Caco-2 (cell line): Measurements from ENCODE around the gene PDE10A. TPM values are rescaled to one million over a fixed set of nuclear protein-coding genes. Genes with fewer than 3 reads are reported as not detected.

ENCODE experiments used
- BruUV-seq: library from RNA; stranded (reverse); fragments of 400-500 nt; replicated peaks from 2 replicates; lab custom pipeline; 2021; lab: Mats Ljungman, UMichigan
- CTCF ChIA-PET: fragments of 300-600 bp; sonication (Branson Sonifier 250); formaldehyde crosslinking; loops from one replicate; lab custom pipeline; 2022; ENCODE audit warnings: antibody characterized with exemption; lab: Charles Lee
- POLR2A ChIA-PET: fragments of 300-600 bp; sonication (Branson Sonifier 250); formaldehyde crosslinking; loops from one replicate; lab custom pipeline; 2022; ENCODE audit warnings: antibody characterized with exemption; lab: Charles Lee
- DNase-seq, 2 experiments: peaks; one replicate each; pipeline versions ENCODE4 v3.0.0 to v3.0.0-alpha.2; 2020 to 2022
- H3K27me3 ChIP-seq: replicated peaks from 2 replicates; pipeline ENCODE4 v1.6.0; 2011; ENCODE audit warnings: low read length; ENCODE audit not compliant: control insufficient read depth, insufficient read depth
- H3K36me3 ChIP-seq: 2 replicates; pipeline ENCODE4 v1.5.1; 2011; ENCODE audit warnings: low read length; ENCODE audit not compliant: control insufficient read depth, insufficient read depth
- H3K4me1 ChIP-seq: fragments of 250-450 bp; sonication (Bioruptor Pico); 2 replicates; pipeline ENCODE4 v1.5.1; 2020; ENCODE audit warnings: mild to moderate bottlenecking
- H3K4me3 ChIP-seq: 2 replicates; pipeline ENCODE4 v1.5.1; 2011; ENCODE audit warnings: low read depth, mild to moderate bottlenecking, control low read depth, low read length
- H3K9me3 ChIP-seq: fragments of 250-450 bp; sonication (Bioruptor Pico); 2 replicates; pipeline ENCODE4 v1.5.1; 2020; ENCODE audit warnings: mild to moderate bottlenecking, moderate library complexity
- H3K27ac Mint-ChIP-seq: one replicate; pipeline ENCODE4 v1.8.0; 2022; ENCODE audit warnings: mixed read lengths; ENCODE audit not compliant: unreplicated experiment
- H3K27me3 Mint-ChIP-seq: one replicate; pipeline ENCODE4 v1.8.0; 2022; ENCODE audit warnings: mixed read lengths; ENCODE audit not compliant: insufficient read depth, unreplicated experiment
- H3K36me3 Mint-ChIP-seq: one replicate; pipeline ENCODE4 v1.8.0; 2022; ENCODE audit warnings: mild to moderate bottlenecking, mixed read lengths; ENCODE audit not compliant: insufficient read depth, unreplicated experiment
- H3K4me1 Mint-ChIP-seq: one replicate; pipeline ENCODE4 v1.8.0; 2022; ENCODE audit warnings: low read depth, mixed read lengths; ENCODE audit not compliant: unreplicated experiment
- H3K4me3 Mint-ChIP-seq: one replicate; pipeline ENCODE4 v1.8.0; 2022; ENCODE audit warnings: mild to moderate bottlenecking, moderate library complexity, mixed read lengths; ENCODE audit not compliant: unreplicated experiment
- H3K9me3 Mint-ChIP-seq: one replicate; pipeline ENCODE4 v1.8.0; 2022; ENCODE audit warnings: mixed read lengths; ENCODE audit not compliant: unreplicated experiment
- CTCF ChIP-seq, 2 experiments: fragments of 200-600 bp in 1 of 2; IDR thresholded peaks; 1 replicate in 1 of 2; 2 replicates in 1 of 2; pipeline versions ENCODE4 v1.5.1 to v1.8.0; 2011 to 2022; ENCODE audit warnings: antibody characterized with exemption in 1 of 2, control low read depth in 1 of 2, inconsistent platforms in 1 of 2, low read depth in 1 of 2, low read length in 1 of 2, mild to moderate bottlenecking in 1 of 2, moderate library complexity in 1 of 2; ENCODE audit not compliant: insufficient read depth in 1 of 2, severe bottlenecking in 1 of 2, unreplicated experiment in 1 of 2
- intact Hi-C: fragments of 100-400 bp; cut with micrococcal nuclease; formaldehyde crosslinking; loops from one replicate; pipeline ENCODE4 v1.10.0; 2022; ENCODE audit not compliant: unreplicated experiment
- total RNA-seq: library from RNA; stranded (reverse); gene quantifications from 2 replicates; pipeline ENCODE4 v1.2.3, GENCODE V29; 2022

PDE10A gene
- total RNA-seq, 1 experiment from 2014 or later = 3.4 TPM

GRCh38 chr6:165340532-165340931 lies 322.5 kb downstream of the PDE10A start:
- H3K4me3 Mint-ChIP-seq = no peak overlapping the region
- no peak overlapping the region for H3K4me3 ChIP-seq
- TF ChIP-seq CTCF (IDR thresholded peaks at IDR 0.05; ENCODE audit: insufficient read depth in 1 of 2, low read depth in 1 of 2, low read length in 1 of 2, severe bottlenecking in 1 of 2, unreplicated experiment in 1 of 2) = no peak
- POLR2A ChIA-PET = no interaction called here
- no peaks in the 10 kb centered on the region for H3K36me3 Mint-ChIP-seq
- no peaks in the 10 kb centered on the region for H3K4me1 ChIP-seq
- no peak for DNase-seq
- no TSS peak for BruUV-seq
- H3K27me3 ChIP-seq = no peaks in the 10 kb centered on the region
- H3K9me3 Mint-ChIP-seq = no peaks in the 10 kb centered on the region
- H3K27me3 Mint-ChIP-seq = no peaks in the 10 kb centered on the region
- CTCF ChIA-PET = no interaction called here
- H3K36me3 ChIP-seq = no peaks in the 10 kb centered on the region
- no peaks in the 10 kb centered on the region for H3K9me3 ChIP-seq
- intact Hi-C loops = no loop called here
- no peak overlapping the region for H3K27ac Mint-ChIP-seq
- no peaks in the 10 kb centered on the region for H3K4me1 Mint-ChIP-seq

GRCh38 chr6:165325609-165326008 lies 337.4 kb downstream of the PDE10A start:
- Mint-ChIP-seq H3K27ac (no peak overlapping the region), H3K4me3 (no peak overlapping the region), H3K27me3 (no peaks in the 10 kb centered on the region), H3K9me3 (peaks cover 20% of the 10 kb centered on the region), H3K4me1 (no peaks in the 10 kb centered on the region), H3K36me3 (no peaks in the 10 kb centered on the region)
- intact Hi-C loops = no loop called here
- peaks cover 3% of the 10 kb centered on the region for H3K9me3 ChIP-seq
- TF ChIP-seq CTCF (IDR thresholded peaks at IDR 0.05; ENCODE audit: insufficient read depth in 1 of 2, low read depth in 1 of 2, low read length in 1 of 2, severe bottlenecking in 1 of 2, unreplicated experiment in 1 of 2) = no peak
- CTCF ChIA-PET = no interaction called here
- BruUV-seq = no TSS peak
- no peaks in the 10 kb centered on the region for H3K36me3 ChIP-seq
- DNase-seq = no peak
- H3K27me3 ChIP-seq = no peaks in the 10 kb centered on the region
- H3K4me1 ChIP-seq = no peaks in the 10 kb centered on the region
- no peak overlapping the region for H3K4me3 ChIP-seq
- POLR2A ChIA-PET = no interaction called here

GRCh38 chr6:165321555-165322145 lies 341.4 kb downstream of the PDE10A start:
- TF ChIP-seq CTCF (IDR thresholded peaks at IDR 0.05; ENCODE audit: insufficient read depth in 1 of 2, low read depth in 1 of 2, low read length in 1 of 2, severe bottlenecking in 1 of 2, unreplicated experiment in 1 of 2) = no peak
- Histone ChIP-seq H3K27me3 (no peaks in the 10 kb centered on the region), H3K4me1 (no peaks in the 10 kb centered on the region), H3K4me3 (no peak overlapping the region), H3K36me3 (no peaks in the 10 kb centered on the region), H3K9me3 (peaks cover 3% of the 10 kb centered on the region)
- DNase-seq = no peak
- Mint-ChIP-seq H3K4me1 (no peaks in the 10 kb centered on the region), H3K27me3 (no peaks in the 10 kb centered on the region), H3K9me3 (peaks cover 20% of the 10 kb centered on the region), H3K27ac (no peak overlapping the region), H3K36me3 (no peaks in the 10 kb centered on the region), H3K4me3 (no peak overlapping the region)
- ChIA-PET CTCF (no interaction called here), POLR2A (no interaction called here)
- no TSS peak for BruUV-seq
- intact Hi-C loops = no loop called here
